ENCODE measurements around the gene ADM2.
"Not testable (repeated sequence)": the region's sequence is repeated elsewhere in the genome, so short reads cannot be mapped to it uniquely, and the experiment has no call there.

Gene ADM2

DNA sequence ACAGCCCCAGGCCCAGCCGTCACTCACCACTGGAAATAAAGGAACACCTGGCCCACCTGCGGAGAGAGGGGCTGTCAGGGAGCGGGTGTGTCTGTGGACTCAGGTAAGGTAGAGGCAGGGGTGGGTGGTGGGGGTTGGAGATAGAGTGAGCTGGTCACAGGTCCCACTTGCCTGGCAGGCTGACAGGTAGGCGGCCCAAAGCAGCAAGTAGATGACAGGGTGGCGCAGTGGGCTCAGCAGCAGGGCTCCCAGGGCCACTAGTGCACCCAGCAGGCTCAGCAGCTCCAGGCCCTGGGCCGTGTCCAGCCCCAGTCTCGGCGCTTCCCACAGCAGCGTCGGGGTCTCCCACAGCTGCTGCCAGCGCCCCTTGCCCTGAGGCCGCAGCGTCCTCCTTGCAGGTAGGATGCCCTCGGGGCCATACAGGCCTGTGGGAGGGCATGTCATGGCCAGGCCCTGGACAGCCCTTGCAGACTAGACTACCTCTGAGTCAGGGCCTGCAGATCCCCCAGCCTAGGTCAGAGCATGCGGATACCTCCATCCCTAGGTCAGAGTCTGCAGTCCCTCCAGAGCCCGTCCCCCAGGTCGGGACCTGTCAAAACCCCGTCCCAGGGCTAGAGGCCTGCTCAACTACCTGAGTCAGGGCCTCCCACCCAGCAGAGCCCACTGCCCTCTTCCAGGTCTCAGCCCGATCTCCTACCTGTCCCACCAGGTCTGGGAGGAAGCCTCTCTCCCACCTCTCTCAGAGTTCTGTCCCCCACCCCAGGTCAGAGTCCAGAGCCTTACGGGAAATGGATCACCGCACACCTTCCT lies 25.5 kb downstream of the ADM2 start:
- no peak for DNase-seq (ENCODE audit: low read depth)

DNA sequence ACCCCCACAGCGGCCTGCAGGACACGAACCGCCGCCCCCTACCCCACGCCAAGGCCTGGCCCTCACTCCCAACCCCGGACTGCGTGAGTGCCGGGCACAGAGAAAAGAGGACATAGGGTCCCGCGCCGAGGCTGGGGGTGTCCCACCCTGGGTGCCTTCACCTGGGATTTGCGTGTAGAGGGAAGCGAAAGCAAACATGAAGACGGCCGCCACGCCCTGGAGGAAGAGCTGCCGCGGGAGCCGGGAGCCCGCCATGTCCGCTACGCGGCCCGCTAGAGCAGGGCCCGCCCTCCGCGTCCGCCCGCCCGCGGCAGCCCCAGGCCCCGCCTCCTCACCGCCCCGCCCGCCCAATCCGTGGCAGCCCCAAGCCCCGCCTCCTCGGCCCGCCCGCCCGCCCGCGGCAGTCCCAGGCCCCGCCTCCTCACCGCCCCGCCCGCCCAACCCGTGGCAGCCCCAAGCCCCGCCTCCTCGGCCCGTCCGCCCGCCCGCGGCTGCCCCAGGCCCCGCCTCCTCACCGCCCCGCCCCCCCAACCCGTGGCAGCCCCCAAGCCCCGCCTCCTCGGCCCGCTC lies 26.2 kb downstream of the ADM2 start, which contains the start of gene LMF2:
Gene LMF2, minus strand, starts transcription at position 282 of the 570 bp plus-strand sequence. Its CDS starts 27 bp downstream, at position 255.
- peak; percentile 93 for DNase-seq (ENCODE audit: low read depth)

DNA sequence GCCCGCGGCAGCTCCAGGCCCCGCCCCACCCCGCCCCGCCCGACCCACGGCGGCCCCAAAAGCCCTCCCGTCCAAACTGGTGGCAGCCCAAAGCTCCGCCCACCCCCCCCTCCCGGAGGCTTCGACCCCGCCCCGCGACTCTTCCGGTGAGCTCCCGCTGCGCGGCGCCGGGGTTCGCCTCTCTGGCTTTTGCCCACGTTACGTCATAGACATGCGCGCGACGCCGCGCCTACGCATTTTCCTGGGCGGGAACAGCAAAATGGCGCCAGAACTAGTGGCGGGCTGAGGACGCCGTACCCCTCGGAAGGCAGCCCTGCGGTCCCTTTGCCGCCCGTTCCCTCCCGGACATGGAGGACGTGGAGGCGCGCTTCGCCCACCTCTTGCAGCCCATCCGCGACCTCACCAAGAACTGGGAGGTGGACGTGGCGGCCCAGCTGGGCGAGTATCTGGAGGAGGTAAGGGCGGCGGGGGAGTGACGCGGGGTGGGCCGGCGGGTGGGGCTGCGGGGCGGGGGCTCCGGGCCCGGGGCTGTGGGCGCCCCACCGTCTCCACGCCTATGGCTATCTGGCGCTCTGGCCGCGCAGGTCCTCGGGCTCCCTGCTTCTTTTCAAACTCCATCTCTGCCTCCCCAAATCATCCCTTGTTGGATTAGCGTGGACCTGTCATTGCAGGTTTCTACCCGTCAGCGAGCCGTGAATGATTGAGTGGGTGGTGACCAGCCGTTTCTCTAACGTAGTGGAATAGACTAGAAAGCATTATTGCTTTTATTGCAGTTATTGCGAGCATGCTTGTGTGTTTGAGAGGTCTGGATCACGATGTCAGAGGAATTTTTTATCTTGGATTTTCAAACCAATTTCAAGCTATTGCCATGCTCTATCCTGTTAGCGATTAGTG lies 26.9 kb downstream of the ADM2 start, which contains the start of gene NCAPH2:
Gene NCAPH2, plus strand, starts transcription at position 234 of the 894 bp plus-strand sequence. Its CDS starts 114 bp downstream, at position 348.
- DNase-seq (ENCODE audit: low read depth), result peak; percentile 98

DNA sequence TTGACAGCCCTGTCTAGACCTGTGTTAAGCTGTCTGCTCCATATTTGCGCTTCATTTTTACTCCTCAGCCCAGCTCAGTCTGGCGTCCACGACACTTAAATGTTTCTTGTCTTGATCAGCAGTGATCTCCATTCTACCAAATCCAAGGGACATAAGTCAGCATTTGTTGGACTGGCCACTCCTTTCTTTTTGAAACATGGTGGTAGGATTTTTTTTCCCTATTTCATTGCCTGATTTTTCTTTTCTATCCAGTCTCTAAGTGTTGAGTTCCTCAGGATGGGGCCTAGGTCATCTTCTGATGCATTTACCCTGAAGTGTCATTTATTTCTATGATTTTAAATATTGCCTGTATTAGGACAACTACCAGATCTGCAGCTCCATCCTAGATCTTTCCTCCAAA lies 27.6 kb downstream of the ADM2 start:
- DNase-seq (ENCODE audit: low read depth), result no peak

DNA sequence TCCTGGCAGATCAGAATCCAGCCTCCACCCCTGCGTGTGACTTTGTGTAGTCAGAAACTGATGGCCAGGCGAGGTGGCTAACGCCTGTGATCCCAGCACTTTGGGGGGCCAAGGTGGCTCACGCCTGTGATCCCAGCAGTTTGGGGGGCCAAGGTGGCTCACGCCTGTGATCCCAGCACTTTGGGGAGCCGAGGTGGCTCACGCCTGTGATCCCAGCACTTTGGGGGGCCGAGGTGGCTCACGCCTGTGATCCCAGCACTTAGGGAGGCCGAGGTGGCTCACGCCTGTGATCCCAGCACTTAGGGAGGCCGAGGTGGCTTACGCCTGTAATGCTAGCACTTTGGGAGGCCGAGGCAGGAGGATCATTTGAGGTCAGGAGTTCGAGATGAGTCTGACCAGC lies 31.8 kb downstream of the ADM2 start:
- no peak for DNase-seq (ENCODE audit: low read depth)

DNA sequence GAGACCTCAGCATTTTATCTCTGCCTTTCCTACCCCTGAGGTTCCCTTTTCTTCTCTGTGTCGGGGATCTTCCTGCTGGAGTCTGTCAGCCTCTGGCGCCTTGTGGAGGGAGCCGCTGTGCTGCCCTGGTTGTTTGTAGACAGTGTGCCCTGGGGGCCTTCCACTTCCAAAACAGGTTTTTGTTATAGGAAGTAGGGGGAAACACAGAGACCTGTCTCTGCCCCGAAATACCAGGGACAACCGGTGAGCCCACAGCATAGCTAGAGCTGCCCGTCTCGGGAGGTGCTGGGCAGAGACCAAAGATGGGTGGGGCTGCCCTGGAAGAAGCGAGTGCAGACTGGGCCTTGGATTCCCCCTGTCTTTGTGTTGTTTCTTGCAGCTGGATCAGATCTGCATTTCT lies 34.7 kb downstream of the ADM2 start:
- DNase-seq (ENCODE audit: low read depth), result no peak

DNA sequence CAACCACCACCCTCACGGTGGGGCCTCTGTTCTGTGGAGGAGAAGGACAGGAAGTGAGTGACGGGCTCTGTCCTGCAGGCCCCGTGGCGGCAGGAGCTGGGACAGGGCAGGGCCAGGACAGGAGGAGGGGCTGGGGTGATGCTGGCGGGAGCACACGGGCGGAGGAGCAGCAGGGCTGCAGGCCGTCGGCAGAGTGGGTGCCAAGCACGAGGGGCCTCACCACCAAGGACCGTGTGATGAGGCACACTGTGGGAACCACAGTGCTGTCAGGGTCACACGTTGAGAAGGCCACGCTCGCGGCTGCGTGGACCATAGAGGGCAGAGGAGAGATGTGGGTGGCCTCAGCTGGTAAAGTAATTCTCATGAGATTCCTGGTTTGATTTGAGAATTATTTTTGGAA lies 35.5 kb downstream of the ADM2 start:
- DNase-seq (ENCODE audit: low read depth), result no peak

DNA sequence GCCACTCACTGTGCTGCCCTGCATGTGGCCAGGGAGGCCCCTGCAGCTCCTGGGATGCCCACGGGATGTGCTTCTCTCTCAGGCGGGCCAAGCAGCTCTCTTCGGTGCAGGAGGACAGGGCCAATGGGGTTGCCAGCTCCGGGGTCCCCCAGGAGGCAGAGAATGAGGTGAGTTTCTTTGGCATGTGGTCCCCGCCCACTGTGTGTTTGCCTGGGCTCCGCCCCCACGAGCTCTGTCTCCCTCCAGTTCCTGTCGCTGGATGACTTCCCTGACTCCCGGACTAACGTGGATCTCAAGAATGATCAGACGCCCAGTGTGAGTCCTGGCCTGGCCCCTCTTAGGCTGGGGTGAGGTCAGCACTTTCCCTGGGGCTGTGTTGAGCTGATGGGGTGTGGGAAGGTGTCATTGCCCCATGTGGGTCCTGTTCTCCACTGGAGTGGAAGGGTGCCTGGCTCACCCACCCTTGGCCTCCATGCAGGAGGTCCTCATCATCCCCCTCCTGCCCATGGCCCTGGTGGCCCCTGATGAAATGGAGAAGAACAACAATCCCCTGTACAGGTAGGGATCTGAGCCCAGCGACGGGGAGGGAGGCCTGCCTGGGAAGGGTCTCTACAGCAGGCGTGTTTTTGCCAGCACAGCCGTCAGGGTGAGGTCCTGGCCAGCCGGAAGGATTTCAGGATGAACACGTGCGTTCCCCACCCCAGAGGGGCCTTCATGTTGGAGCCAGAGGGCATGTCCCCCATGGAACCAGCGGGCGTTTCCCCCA lies 36.3 kb downstream of the ADM2 start:
- no peak for DNase-seq (ENCODE audit: low read depth)

DNA sequence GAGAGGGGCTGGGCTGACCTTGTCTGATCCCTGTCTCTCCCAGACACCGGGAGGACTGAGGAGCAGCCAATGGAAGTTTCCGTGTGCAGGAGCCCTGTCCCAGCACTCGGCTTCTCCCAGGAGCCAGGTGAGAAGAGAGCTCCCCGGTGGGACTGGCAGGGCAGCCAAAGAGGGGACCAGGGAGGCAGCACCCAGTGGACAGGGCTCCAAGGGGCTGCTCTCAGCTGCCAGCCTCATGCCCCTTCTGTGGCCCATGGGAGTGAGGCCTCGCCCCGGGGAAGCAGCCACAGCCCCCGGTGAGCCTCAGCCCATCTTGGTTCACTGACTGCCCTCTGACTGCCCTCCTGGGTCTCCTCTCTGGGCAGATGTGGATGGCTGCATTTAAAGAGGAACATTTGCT lies 37.3 kb downstream of the ADM2 start:
- DNase-seq (ENCODE audit: low read depth), result no peak

DNA sequence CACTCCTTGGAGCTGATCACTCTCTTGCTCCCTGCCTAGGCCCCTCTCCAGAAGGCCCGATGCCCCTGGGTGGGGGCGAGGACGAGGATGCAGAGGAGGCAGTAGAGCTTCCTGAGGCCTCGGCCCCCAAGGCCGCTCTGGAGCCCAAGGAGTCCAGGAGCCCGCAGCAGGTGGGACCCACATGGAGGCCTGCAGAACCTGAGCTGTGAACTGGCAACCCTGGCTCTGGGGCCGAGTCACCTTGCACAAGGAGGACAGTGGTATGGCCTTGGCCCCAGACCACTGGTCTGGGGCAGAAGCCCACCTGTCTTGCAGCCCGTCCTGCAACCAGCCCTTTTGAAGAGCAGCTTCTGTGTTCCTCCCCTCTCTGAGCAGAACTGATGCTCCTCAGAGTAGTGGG lies 37.8 kb downstream of the ADM2 start:
- DNase-seq (ENCODE audit: low read depth), result no peak

DNA sequence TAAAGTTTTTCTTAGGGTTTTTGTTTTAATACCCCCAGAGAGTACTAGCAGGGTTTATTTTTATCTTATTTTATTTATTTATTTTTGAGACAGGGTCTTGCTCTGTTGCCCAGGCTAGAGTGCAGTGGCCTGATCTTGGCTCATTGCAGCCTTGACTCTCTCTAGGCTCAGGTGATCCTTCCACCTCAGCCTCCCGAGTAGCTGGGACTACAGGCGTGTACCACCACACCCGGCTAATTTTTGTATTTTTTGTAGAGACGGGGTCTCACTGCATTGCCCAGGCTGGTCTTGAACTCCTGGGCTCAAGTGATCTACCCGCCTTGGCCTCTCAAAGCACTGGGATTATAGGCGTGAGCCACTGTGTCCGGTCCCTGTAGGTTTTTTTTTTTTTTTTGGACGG lies 38.8 kb downstream of the ADM2 start:
- DNase-seq (ENCODE audit: low read depth), result not testable (repeated sequence)

DNA sequence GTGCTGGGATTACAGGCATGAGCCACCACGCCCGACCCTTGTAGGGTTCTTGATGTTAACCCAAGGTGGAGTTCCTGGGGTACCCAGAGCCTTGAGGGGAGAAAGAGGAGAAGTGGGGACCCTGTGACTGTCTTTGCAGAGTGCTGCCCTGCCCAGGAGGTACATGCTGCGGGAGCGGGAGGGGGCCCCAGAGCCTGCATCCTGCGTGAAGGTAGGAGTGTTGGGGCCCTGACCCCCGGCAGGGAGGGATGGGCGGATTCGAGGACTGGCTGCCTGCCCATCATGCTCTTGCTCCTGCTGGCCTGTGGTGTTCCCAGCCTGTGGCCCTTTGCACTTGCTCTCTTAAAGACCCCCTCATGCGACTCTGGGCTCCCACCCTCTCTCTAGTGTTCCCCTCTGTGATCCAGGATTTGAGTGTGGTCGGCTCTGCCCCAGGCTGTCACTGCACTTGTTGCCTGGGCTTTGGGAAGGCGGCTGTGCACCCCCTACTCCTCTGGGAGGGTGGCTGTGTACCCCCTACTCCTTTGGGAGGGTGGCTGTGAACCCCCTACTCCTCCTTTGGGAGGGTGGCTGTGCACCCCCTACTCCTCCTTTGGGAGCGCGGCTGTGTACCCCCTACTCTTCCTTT lies 39.6 kb downstream of the ADM2 start:
- no peak for DNase-seq (ENCODE audit: low read depth)

DNA sequence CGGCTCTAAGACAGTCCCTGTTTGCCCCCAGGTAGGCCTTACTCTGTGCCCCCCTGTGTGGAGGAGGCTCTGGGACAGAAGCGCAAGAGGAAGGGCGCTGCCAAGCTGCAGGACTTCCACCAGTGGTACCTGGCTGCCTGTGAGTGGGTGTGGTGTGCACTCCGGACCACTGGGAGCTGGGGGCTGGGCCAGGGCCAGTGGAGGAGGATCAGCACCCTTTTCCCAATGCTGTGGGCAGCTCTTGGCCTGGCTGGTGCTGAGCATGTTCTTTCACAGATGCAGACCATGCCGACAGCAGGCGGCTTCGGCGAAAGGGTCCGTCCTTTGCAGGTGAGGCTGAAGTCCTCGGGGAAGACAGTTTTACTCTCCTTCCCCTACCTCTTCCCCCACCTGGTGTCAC lies 40.4 kb downstream of the ADM2 start:
- DNase-seq (ENCODE audit: low read depth), result no peak

DNA sequence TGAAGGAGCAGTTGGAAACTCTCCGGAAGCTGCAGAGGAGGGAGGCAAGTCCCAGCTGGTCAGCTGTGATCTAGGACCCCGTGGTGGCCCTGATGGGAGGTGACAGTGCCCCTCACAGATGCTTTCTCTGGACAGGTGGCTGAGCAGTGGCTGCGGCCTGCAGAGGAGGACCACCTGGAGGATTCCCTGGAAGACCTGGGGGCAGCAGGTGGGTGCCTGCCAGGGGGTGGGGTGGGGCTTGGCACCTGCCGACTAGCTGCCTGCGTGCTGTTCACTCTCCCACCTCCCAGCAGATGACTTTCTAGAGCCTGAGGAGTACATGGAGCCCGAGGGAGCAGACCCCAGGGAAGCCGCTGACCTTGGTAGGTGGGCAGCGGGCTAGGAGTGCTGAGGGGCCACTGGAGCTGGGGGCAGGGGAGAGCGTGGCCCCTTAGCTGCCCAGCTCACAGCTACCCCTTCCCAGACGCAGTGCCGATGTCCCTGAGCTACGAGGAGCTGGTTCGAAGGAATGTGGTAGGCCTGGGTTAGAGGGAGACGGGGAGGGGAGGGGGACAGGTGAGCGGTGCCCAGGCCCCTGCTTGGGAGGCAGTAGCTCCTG lies 41.0 kb downstream of the ADM2 start:
- no peak for DNase-seq (ENCODE audit: low read depth)

DNA sequence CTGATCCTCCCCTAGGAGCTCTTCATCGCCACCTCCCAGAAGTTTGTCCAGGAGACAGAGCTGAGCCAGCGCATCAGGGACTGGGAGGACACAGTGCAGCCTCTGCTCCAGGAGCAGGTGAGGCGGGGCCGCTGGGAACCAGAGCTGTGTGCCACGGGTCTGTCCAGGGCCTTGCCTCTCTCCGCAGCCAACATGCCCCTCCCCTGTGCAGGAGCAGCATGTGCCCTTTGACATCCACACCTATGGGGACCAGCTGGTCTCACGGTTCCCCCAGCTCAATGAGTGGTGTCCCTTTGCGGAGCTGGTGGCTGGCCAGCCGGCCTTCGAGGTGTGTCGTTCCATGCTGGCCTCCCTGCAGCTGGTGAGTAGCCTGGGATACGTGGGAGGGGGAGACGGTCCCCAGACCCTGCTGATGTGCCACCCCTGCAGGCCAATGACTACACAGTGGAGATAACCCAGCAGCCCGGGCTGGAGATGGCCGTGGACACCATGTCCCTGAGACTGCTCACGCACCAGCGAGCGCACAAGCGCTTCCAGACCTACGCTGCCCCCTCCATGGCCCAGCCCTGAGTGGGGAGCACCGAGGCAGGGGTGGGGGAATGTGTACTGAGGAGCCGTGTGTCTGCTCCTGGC lies 41.6 kb downstream of the ADM2 start:
- DNase-seq (ENCODE audit: low read depth), result no peak

DNA sequence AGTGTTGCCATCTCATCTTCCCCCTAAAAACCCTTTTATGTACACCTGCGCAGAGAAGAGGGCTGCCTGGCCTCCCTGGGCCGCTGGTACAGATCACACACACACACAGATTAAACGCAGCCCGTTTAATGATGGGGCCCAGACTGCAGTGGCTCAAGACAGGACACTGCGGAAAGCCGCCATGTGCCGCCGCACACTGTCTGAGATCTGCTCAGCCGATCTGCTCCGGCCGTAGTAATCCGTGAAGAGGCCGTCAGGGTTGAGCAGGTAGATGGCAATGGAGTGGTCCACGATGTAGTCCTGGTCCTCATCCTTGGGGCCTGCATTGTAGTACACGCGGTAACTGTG lies 42.1 kb downstream of the ADM2 start:
- no peak for DNase-seq (ENCODE audit: low read depth)

DNA sequence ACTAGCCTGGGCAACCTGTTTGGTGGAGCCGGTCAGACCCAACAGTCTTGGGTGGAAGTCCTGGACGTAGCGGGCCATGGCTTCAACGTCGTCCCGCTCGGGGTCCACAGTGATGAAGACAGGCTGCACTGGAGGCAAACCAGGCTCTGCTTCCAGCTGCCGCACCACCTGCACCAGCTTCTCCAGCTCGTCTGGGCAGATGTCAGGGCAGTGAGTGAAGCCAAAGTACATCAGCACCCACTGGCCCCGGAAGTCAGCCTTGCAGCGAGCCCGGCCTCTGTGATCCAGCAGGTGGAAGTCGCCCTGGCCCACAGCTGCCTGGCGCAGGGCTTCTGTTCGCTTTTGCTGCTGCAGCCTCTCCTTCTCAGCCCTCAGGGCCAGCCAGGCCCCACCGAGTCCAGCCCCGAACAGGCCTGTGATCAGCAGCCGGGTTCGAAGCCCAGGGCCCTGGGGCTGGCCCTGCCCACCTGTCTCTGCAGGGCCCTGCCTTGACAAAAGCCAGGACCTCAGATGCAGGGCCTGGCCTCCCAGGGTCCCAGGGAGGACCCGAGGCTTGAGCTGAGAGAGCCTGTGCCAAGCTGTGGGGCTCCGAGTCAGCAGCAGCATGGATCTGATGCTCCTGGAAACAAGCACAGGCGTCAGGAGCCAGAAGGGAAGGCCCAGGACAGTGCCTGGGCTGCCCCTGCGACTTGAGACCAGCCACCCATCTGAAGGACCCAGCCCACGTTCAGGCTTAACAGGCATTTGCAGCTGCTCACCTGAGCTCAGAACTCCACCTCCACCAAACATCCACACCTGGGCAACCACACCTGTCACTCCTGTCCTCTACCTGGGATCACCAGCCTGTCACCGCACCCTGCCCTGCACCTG lies 42.7 kb downstream of the ADM2 start:
- no peak for DNase-seq (ENCODE audit: low read depth)

DNA sequence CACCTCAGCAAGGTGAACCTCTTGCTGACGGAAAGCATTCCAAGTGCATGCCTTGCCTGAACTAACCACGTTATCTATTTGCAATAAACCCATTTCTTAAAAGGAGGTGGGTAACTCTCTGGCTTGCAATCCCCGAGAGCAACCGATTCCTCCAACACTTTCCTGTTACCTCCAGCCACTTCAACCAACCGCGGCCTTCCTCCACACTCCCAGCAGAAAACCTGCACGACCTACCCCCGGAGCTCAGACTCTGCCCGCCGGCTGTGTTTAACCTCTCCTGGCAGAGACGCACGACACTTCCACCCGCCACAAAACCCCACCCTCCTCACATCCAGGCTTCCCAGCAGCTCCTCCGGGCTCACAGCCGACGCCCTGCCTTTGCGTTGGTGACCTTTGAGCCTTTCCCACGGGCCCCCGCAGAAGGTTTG lies 43.3 kb downstream of the ADM2 start:
- no peak for DNase-seq (ENCODE audit: low read depth)

DNA sequence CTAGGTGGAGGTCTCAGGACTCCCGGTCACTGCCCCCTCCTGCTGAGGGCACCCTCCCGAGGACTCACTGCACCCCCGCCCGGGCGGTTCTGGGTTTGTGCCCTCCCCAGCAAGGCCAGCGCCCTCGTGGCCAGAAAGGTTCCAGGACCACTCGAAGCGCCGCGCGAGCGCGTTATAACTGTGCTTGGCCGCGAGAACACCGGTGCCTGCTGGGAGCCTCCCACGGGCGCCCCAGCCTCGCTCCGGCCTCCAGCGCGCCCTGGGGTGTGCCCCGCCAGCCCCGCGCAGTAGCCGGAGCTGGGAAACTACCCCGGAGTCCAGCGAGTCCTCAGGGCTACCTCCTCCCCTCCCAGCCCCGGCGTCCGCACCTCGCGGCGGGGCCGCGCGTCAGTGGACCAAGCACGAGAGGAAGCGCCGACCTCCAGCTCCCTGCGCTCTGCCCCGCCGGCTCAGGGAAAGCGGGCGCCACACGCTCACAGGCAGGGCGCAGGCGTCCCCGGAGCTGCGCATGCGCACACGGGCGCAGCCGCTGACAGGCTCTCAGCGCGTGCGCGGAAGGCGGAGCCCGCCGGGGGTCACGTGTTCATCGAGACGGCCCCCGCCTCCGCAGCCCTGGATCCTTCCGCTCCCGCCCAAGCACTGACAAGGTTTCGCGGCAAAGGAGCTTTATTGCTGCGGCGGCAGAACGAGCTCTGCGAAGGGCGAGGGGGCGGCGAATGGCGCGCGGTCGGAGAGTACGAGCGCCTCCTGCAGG lies 43.9 kb downstream of the ADM2 start, which contains the start of gene SCO2:
Gene SCO2, minus strand, starts transcription at position 495 of the 754 bp plus-strand sequence. CDS start 1,187 bp downstream, outside the sequence.
- DNase-seq (ENCODE audit: low read depth), result peak; percentile 98

Measured in stimulated activated CD8-positive, alpha-beta memory T cell treated with anti-CD3 and anti-CD28 coated beads, Interleukin-12 subunit alpha, Interleukin-12 subunit beta, amount 100 ng/mL, for 4 hours (primary cell).